Breast epithelium (tissue), 3 donors: Measurements from ENCODE around the gene REELD1.

Source experiments
- POLR2A ChIP-seq: fragments of 450-650 bp; IDR thresholded peaks from one replicate; pipeline ENCODE4 v1.6.1; 2016; ENCODE audit warnings: antibody characterized with exemption, mild to moderate bottlenecking, moderate library complexity
- POLR2AphosphoS5 ChIP-seq, 3 donors: sonication (generic); formaldehyde crosslinking; IDR thresholded peaks; one replicate each; pipeline ENCODE4 v1.6.1; 2017; ENCODE audit warnings: antibody characterized with exemption in 3 of 3

DNA sequence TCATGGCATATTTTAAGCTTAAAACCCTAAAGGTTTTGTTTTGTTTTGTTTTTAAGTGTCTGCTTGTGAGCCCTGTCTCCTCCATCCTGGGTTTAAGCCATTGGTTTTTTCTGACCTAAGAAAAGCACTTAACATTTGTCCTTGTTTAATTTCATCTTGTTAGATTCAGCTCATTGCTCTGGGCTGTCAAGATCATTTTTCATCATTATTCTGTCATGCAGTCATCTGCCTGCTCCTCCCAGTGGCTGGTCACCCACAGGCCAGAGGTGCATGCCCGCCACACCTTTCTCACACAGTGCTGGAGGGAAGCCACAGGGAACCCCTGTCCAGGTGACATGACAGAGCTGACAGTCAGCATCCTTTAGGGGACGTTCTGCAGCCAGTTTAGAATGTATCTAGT lies 11.7 kb upstream of the REELD1 start:
- TF ChIP-seq POLR2AphosphoS5 (IDR thresholded peaks at IDR 0.05) (no peak), POLR2A (no peak)
